ENCODE data around the gene GANAB.

DNA sequence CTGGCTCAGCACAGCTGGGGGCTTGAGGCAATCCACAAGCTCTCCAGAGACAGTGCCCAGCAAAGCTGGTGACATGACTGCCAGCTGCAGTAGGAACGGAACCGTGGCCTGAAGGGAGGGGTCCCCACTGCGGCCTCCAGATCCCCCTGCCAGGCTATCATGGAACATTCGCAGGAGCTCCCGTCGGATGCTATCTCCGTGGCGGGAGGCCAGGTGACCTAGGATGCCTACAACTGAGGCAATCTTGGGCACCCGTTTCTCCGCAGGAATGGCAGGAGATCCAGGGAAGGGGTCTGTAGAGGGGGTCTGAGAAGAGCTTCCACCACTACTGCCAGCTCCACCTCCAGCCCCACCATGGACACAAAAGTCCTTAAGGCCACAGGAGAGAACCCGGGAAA is 2.6 kb upstream of the GANAB start:
- TF ChIP-seq CTCF (IDR thresholded peaks at IDR 0.05) (no peak), EP300 (IDR thresholded peaks at IDR 0.05) (no peak), POLR2A (IDR thresholded peaks at IDR 0.05) (no peak), POLR2AphosphoS5 (IDR thresholded peaks at IDR 0.05) (no peak)

Data from upper lobe of left lung (tissue), 4 donors.